AG10803 (cell line): Measurements from ENCODE around the gene KLK3.

Experiments used
- DNase-seq: peaks from one replicate; pipeline ENCODE4 v3.0.0; 2010; ENCODE audit warnings: low read depth
- H3K4me3 ChIP-seq: 2 replicates; pipeline ENCODE4 v1.5.1; 2011; ENCODE audit warnings: mild to moderate bottlenecking, low read length, control low read depth
- CTCF ChIP-seq: conservative IDR thresholded peaks from 2 replicates; pipeline ENCODE4 v1.5.1; 2011; ENCODE audit warnings: mild to moderate bottlenecking, low read length, control low read depth, inconsistent platforms

Gene KLK3

DNA sequence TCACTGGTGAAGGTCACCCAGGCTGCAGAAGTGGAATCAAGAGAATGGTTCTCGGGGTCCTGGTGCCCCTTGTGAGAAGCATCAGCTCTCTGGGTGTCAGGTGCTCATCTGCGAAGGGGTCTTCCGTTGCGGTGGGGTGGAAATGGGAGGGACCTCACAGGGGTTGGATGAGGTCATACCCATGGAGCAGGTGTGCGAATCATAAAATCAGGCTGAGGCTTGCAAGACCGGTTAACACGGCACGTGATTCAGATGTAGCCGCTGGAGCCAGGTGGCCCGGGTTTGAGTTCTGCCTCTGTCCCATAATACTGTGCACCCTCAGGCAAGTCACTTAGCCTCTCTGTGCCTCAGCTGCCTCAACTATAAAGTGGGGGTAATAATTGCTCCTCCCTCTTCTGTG lies 17.4 kb upstream of the KLK3 start:
- no peak overlapping the region for H3K4me3 ChIP-seq
- TF ChIP-seq CTCF: no peak
- DNase-seq: no peak

- no peak overlapping the region for H3K4me3 ChIP-seq
- no peak; the same call in 1 of the 2 replicates for TF ChIP-seq CTCF
- no peak for DNase-seq
Measured at GRCh38 chr19:50838239-50838638, 16.5 kb upstream of the KLK3 start.

DNA sequence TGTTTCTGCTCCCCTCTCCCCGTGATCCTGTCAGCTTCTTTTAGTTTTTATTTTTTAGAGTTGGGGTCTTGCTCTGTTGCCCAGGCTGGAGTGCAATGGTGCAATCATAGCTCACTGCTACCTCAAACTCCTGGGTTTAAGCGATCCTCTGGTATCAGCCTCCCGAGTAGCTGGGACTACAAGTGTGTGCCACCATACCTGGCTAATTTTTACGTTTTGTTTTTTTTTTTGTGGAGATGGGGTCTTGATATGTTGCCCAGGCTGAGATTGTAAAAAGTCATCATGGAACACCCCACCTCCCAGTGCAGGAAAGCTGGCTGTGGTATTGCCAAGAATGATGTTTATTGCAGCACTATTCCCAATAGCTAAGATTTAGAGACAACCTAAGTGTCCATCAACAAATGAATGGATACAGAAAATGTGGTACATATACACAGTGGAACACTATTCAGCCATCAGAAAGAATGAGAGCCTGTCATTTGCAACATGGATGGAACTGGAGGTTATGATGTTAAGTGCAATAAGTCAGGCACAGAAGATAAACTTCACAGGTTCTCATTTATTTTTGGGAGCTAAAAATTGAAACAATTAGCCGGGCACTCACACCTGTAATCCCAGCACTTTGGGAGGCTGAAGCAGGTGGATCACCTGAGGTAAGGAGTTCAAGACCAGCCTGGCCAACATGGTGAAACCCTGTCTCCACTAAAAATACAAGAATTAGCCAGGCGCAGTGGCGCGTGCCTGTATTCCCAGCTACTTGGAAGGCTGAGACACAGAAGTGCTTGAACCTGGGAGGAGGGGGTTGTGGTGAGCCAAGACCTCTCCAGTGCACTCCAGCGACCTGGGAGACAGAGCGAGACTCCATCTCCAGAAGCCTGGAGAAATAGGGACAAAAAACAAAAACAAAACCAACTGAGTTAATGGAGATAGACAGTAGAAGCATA lies 14.7 kb upstream of the KLK3 start:
- no peak for TF ChIP-seq CTCF
- no peak for DNase-seq
- no peak overlapping the region for H3K4me3 ChIP-seq

DNA sequence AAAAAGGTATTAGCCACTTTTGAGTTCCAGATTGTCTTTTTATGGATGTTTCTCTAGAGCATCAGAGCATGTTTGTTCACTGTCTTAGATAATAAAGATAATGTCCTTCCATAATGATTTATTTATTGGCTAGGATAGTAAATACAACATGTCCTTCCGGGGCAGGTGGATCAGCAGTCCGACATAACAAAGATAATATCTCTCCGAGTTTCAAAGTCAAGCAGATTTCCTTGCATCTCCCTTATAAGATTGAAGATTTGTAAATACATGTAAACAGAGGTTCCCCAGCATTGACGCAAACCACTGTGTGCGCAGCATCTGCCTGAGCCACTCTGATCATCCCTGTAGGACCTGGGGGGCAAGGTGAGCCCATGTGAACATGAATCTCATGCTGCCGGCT lies 12.6 kb upstream of the KLK3 start:
- DNase-seq: no peak
- TF ChIP-seq CTCF: no peak
- no peak overlapping the region for H3K4me3 ChIP-seq

- DNase-seq: no peak
- no peak for TF ChIP-seq CTCF
- H3K4me3 ChIP-seq: no peak overlapping the region
Measured at GRCh38 chr19:50843205-50843604, 11.5 kb upstream of the KLK3 start.

DNA sequence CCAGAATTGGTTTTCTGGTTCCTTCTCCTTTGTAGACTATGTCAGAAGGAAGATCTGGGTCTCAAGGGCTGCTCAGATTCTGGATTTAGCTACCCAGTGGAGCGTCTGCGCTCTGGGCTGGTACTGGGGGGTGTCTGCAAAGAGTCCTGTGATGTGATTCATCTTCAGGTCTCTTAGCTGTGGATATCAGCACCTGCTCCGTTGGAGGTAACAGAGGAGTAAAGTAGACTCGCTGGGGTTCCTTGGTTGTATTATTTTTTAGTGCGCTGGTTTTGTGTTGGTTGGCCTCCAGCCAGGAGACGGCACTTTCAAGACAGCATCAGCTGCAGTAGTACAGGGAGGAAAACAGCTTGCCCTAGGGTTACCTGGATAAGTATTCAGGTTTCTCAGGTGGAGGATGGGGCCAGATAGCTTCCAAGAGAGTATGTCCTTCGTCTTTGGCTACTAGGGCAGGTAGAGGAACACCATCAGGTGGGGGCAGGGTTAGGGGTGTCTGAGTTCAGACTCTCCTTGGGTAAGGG lies 11.0 kb upstream of the KLK3 start:
- no peak for TF ChIP-seq CTCF
- H3K4me3 ChIP-seq: no peak overlapping the region
- DNase-seq: no peak
